ENCODE measurements around the gene SMAP1. TPM values are rescaled to one million over a fixed set of nuclear protein-coding genes. Genes with fewer than 3 reads are reported as not detected.

The SMAP1 gene
- total RNA-seq, 1 experiment from 2014 or later, result 3.5 TPM

DNA sequence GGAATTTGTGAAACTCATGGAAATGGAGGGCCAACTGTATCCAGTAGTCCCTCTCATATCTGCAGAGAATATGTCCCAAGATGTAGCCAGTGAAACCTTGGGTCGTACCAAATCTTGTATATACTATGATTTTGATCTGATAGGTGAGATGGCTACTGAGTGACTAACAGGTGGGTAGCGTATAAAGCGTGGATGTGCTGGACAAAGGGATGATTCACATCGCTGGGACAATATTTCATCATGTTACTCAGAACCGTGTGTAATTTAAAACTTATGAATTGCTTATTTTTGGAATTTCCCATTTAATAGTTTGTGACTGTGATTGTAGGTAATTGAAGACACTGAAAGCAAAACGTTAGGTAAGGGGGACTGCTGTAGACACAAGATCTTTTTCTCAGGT, 144.1 kb downstream of the SMAP1 start:
- intact Hi-C loops (cut with micrococcal nuclease), result no loop called here
- Histone ChIP-seq H3K9me2 (ENCODE audit: insufficient read depth) (no peaks in the 10 kb centered on the region), H3K36me3 (ENCODE audit: control insufficient read depth in 1 of 2, insufficient read depth in 2 of 2, low read length in 2 of 2) (no peaks in the 10 kb centered on the region), H3K9me3 (ENCODE audit: control insufficient read depth in 1 of 2, insufficient read depth in 1 of 2, low read depth in 1 of 2, low read length in 2 of 2) (no peaks in the 10 kb centered on the region), H4K20me1 (ENCODE audit: insufficient read depth) (no peaks in the 10 kb centered on the region), H3K27ac (ENCODE audit: low read depth, low read length) (no peak overlapping the region), H3K4me1 (ENCODE audit: control insufficient read depth in 1 of 2, insufficient read depth in 2 of 2, low read length in 2 of 2) (no peaks in the 10 kb centered on the region), H3K4me3 (replicated peaks in 1 of 2; ENCODE audit: low read depth in 1 of 2, low read length in 2 of 2) (no peak overlapping the region), H2AFZ (ENCODE audit: low read depth, low read length, poor library complexity, severe bottlenecking) (no peak overlapping the region), H3K9ac (ENCODE audit: low read length) (no peak overlapping the region), H3K4me2 (ENCODE audit: low read length) (no peak overlapping the region), H3K27me3 (ENCODE audit: insufficient read depth, low read length) (no peaks in the 10 kb centered on the region), H3K79me2 (ENCODE audit: insufficient read depth, low read length) (no peaks in the 10 kb centered on the region)
- RAD21 ChIA-PET (ENCODE audit: low non-redundant PET in 1 of 2, low total read pairs in 2 of 2, uncharacterized antibody in 2 of 2, unreplicated experiment in 2 of 2), result no interaction called here
- POLR2A ChIA-PET, result no interaction called here
- CTCF ChIA-PET, result no interaction called here
- DNase-seq (ENCODE audit: low read depth, low spot score) (no peak), ATAC-seq (no peak)
- TF ChIP-seq RAD21 (IDR thresholded peaks at IDR 0.05; ENCODE audit: low read depth), result no peak
- no peak for TF ChIP-seq POLR2AphosphoS5 (IDR thresholded peaks at IDR 0.05; ENCODE audit: low read depth, low read length)
- TF ChIP-seq CTCF (IDR thresholded peaks at IDR 0.05 in 2 of 3, conservative IDR thresholded peaks at IDR 0.05 in 1 of 3; ENCODE audit: borderline replicate concordance in 1 of 3, insufficient read depth in 1 of 3, low read depth in 2 of 3, low read length in 2 of 3), result no peak
- no peak for TF ChIP-seq CBX3 (IDR thresholded peaks at IDR 0.05; ENCODE audit: low read depth)
- no peak for TF ChIP-seq EZH2phosphoT487 (IDR thresholded peaks at IDR 0.05; ENCODE audit: borderline replicate concordance)
- no peak for TF ChIP-seq ATF3 (IDR thresholded peaks at IDR 0.05)
- BruUV-seq (replicated peaks), result no TSS peak

- no peaks in the 10 kb centered on the region for H3K36me3 ChIP-seq (ENCODE audit: control insufficient read depth in 1 of 2, insufficient read depth in 2 of 2, low read length in 2 of 2)
- BruUV-seq (replicated peaks), result no TSS peak
- H3K27me3 ChIP-seq (ENCODE audit: insufficient read depth, low read length), result no peaks in the 10 kb centered on the region
- H3K9me3 ChIP-seq (ENCODE audit: control insufficient read depth in 1 of 2, insufficient read depth in 1 of 2, low read depth in 1 of 2, low read length in 2 of 2), result no peaks in the 10 kb centered on the region
- no peaks in the 10 kb centered on the region for H4K20me1 ChIP-seq (ENCODE audit: insufficient read depth)
- no peak overlapping the region for H3K27ac ChIP-seq (ENCODE audit: low read depth, low read length)
- intact Hi-C loops (cut with micrococcal nuclease), result no loop called here
- H3K79me2 ChIP-seq (ENCODE audit: insufficient read depth, low read length), result no peaks in the 10 kb centered on the region
- H3K9ac ChIP-seq (ENCODE audit: low read length), result no peak overlapping the region
- H3K4me2 ChIP-seq (ENCODE audit: low read length), result no peak overlapping the region
- POLR2A ChIA-PET, result no interaction called here
- CTCF ChIA-PET, result no interaction called here
- H3K4me1 ChIP-seq (ENCODE audit: control insufficient read depth in 1 of 2, insufficient read depth in 2 of 2, low read length in 2 of 2), result no peaks in the 10 kb centered on the region
- no peak for DNase-seq (ENCODE audit: low read depth, low spot score)
- no peak overlapping the region for H2AFZ ChIP-seq (ENCODE audit: low read depth, low read length, poor library complexity, severe bottlenecking)
- ATAC-seq, result no peak
- no peaks in the 10 kb centered on the region for H3K9me2 ChIP-seq (ENCODE audit: insufficient read depth)
- RAD21 ChIA-PET (ENCODE audit: low non-redundant PET in 1 of 2, low total read pairs in 2 of 2, uncharacterized antibody in 2 of 2, unreplicated experiment in 2 of 2), result no interaction called here
- H3K4me3 ChIP-seq (replicated peaks in 1 of 2; ENCODE audit: low read depth in 1 of 2, low read length in 2 of 2), result no peak overlapping the region
- no peak for TF ChIP-seq TCF7L2 (IDR thresholded peaks at IDR 0.05; ENCODE audit: borderline replicate concordance, extremely low read depth, insufficient read depth, insufficient read length)
- TF ChIP-seq EZH2 (IDR thresholded peaks at IDR 0.05), result no peak
- TF ChIP-seq CBX3 (IDR thresholded peaks at IDR 0.05; ENCODE audit: low read depth), result no peak
- TF ChIP-seq SRF (IDR thresholded peaks at IDR 0.05; ENCODE audit: low read depth), result no peak
- TF ChIP-seq EGR1 (IDR thresholded peaks at IDR 0.05; ENCODE audit: low read depth), result no peak
- TF ChIP-seq SIN3A (IDR thresholded peaks at IDR 0.05; ENCODE audit: low read depth), result no peak
- TF ChIP-seq, protein P1, sequence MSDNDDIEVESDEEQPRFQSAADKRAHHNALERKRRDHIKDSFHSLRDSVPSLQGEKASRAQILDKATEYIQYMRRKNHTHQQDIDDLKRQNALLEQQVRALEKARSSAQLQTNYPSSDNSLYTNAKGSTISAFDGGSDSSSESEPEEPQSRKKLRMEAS (IDR thresholded peaks at IDR 0.05), result no peak
- no peak for TF ChIP-seq ELF1 (IDR thresholded peaks at IDR 0.05; ENCODE audit: borderline replicate concordance, low read depth)
- TF ChIP-seq, protein P2, sequence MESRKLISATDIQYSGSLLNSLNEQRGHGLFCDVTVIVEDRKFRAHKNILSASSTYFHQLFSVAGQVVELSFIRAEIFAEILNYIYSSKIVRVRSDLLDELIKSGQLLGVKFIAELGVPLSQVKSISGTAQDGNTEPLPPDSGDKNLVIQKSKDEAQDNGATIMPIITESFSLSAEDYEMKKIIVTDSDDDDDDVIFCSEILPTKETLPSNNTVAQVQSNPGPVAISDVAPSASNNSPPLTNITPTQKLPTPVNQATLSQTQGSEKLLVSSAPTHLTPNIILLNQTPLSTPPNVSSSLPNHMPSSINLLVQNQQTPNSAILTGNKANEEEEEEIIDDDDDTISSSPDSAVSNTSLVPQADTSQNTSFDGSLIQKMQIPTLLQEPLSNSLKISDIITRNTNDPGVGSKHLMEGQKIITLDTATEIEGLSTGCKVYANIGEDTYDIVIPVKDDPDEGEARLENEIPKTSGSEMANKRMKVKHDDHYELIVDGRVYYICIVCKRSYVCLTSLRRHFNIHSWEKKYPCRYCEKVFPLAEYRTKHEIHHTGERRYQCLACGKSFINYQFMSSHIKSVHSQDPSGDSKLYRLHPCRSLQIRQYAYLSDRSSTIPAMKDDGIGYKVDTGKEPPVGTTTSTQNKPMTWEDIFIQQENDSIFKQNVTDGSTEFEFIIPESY (IDR thresholded peaks at IDR 0.05; ENCODE audit: extremely low read depth, insufficient replicate concordance, low read length), result no peak
- TF ChIP-seq YY1 (IDR thresholded peaks at IDR 0.05; ENCODE audit: extremely low read depth, insufficient replicate concordance, low read depth, low read length), result no peak
Observed at GRCh38 chr6:70813885-70814284, 146.2 kb downstream of the SMAP1 start.
